Hematopoietic multipotent progenitor cell treated with erythropoietin and hydrocortisone succinate and interleukin-3 and kit ligand, for 17 days (in vitro differentiated cells): ENCODE results near the gene TTLL6.

Experiments used
- DNase-seq: peaks from one replicate; pipeline ENCODE4 v3.0.0-alpha.2; 2015; ENCODE audit warnings: low spot score

Gene TTLL6

DNA sequence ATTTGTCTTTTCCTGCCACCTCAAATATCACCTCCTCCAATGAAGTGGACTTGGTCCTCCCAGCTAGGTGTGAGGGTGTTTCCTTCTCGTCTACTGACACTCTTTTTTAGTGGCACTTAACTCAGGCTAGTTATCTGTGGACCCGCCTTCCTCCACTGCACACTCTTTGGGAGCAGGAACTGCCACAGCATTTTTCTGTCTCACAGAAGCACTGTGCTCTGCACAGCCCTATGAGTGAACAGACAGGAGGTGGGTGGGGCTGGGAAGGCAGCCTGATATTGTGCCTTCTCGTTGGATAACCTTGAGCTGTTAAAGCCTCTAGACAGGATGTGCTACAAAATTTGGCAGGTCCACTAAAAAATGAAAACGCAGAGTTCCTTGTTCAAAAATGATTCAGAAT is 56.6 kb downstream of the TTLL6 start:
- DNase-seq = no peak

DNA sequence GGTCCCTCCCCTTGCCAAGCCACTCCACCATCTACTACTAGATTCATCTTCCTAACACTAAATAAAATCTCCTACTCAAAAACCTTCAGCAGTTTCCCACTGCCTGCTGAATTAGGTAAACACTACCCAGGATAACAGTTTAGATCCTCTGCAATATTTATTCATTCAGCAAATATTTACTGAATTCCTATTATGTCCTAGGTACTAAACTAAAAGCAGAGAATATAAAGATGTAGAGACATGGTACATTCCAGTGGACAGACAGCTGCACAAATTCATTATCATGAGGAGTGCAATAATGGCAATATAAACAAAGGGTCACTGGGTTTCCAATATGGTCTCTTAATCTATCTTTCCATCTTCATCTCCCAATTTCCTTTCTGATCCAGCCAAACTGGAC is 57.7 kb downstream of the TTLL6 start:
- DNase-seq = no peak

DNA sequence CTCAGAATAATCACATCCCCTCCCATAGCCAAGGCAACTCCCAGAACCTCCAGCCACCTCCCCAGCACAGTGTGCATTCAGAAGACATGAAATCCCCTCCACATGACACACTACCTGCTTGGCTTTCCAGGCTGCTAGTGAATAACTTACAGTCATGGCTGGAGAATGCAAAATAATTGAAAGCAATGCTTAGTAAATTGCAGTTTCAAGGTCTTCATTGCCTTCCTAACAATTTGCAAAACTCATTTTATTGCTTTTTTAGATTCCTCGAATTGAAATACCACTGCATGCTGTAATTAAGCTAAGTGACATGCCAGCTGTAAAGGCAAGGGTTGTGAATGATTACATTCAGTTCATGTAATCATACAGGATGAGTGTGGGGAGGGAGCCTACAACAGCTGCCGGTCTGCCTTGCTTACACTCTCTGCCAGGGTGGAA is 59.5 kb downstream of the TTLL6 start:
- no peak for DNase-seq

DNA sequence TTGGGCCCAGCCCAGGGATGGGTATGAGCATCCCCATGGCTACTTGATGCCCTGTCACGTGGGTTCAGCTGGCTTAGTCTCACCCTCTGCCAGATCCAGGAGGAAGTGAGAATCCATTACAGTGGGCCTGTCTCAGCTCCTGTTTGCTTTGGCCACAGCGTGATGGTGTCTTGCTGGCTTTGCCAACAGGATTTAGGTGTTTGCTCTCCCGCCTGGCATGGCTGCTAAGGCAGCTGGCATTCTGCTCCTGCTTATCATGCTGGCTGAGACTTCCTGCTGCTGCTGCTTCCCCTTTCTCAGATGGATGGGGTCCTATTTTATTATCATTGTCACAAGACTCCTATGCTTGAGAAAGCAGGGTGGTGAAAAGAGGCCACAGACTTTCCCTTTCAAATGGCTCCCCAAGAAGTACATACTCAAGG is 60.2 kb downstream of the TTLL6 start:
- no peak for DNase-seq

DNA sequence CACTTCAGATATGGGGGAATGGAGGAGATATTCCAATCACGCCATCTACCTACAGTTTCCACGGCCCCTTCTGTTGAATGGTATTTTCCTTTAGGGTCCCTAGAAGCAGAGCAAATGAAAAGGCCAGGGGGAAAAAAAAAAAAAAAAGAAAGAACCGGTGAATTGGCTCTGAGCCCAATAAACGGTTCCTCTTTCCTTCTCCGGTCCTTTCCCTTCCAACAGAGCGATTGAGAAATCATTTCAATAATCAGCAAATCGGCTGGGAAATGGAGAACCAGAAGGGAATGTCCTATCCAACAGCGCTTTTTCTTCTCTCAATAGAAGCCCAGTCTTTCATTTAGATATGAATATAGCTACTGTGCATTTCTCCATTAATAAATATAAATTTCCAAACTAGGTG is 61.7 kb downstream of the TTLL6 start:
- no peak for DNase-seq

DNA sequence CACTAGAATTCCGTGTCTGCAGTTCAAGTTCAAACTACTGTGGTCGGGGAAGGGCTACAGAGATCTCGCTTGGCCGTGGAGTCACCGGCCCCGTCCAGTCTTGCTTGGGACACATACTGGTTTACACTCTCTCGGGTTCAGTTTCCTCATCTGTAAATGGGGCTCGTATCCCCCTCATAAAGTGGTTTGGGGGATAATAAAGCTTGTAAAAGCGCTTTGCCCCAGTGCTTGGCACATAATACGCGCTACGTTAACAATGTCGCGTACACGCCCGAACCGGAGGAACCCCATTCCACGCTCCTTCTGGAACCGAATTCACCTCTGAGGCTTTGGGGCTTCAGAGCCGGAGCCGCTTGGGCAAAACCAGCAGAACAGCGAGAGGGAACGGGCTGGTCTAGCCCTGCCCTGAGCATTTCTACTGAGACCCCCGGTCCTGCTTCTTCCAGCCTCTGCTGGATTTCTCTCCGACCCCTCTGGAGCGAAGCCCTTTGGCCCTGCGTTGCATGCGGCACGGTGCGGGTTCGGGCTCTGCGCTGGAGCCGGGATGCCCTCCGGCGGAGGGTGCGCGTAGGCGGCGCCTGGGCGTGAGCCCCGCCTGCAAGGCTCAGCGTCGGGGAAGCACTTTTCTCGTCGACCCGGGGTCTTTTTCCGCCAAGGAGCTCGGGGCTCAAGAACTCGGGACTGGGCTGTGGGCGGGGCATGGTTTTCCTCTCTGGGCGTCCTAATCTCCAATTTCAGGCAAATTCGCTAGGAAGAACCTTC is 62.3 kb downstream of the TTLL6 start:
- no peak for DNase-seq

DNA sequence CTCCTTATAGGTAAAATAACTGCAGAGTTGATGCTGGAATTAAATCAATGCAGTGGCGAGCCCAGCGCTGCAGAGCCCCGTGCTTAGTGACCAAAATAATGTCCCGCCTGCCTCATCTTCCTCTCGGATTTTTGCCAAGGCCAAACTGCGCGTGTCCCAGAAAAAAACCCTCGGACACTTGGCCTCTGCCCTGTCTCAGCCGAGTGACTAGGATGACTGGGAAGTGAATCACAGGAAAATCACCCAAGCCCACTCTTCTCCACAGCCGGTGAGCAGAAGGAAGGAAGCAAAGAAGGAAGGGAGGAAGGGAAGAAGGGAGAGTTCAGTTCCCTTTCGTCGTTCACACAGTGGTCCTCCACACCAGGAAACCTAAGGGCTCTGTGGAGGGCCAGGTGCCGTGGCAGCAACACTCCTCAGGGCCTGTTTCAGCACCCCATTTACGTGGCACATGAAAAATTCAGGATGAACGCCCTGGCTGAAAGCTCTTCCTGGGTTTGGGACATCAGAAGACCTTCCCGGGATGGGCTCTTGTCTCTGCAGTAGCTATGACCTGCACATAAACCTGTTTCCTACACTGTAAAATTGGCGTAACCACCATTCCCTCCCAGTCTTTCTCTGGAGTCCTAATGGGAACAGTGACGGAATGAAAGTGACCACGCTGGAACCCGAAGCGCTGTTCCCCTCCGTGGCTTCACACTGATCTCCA is 63.1 kb downstream of the TTLL6 start:
- no peak for DNase-seq

DNA sequence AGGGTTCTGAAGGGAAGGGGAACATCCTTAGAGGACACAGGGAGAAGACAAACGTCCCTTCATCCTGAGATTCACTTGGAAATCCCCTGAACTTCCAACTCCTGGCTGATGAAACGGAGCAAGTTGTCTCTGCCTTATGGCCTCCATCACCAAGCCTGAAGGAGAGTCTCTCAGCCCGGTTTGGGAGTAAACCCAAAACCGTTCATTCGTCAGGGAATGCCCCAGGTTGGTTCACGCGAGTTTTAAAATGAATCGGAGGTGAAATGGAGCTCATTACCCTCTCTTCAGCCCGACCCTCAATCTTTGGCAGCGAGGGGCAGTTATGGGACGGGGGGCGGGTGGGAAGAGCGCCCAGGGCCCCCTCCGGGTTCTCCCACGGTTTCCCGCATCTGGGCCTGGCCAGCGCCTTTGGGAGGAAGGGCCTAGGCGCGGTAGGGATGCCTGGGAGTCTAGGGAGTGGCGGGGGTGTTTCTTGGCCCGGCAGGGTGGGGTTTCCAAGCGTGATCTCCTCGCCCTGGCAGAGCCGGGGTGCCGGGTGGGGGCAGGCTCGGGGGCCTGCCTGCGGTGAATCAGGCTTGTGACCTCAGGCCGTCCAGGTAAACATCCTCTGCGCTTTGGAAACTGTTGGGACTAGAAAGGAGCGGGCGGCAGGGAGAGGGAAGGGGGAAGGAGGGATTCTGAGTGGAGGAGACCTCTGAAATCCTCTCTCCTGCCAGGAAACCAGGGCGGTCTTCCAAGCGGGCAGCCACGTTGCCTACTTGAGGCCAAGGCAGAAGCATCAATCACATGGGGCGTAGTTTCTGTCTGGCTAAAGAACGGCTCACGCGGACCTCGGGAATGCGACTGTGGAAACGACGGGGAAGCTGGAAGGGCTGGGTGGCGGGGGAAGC is 64.4 kb downstream of the TTLL6 start:
- no peak for DNase-seq

DNA sequence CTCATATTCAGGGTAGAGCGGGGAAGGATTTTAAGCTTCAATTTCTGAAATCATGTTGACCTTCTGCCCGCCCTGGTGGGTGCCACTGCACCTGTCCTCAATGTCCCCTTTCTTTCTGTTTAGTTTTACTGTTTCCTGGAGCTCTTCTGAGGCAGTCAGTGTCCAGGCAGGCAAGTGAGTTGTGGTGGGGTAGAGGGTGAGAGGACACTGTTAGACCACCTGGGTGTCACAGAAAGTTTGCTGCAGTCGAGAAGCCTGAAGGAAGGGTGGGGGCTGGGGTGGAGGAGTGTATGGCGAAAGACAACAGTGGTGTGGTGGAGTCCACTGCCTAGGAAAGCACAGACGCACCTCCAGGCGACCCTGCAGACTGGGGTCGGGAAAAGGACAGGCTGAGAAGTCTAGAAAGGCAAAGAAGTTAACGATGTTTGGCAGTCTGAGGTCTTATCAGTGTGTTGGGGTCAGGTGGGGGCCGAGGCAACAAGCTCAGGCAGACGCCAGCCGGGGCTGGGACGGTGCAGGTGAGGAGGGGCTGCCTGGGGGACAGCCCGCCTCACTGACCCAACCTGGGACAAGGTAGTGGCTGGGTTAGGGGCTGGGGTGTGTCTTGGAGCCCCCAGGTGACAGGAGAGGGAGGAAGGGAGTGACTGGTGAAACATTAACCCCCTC is 65.2 kb downstream of the TTLL6 start:
- DNase-seq = no peak

DNA sequence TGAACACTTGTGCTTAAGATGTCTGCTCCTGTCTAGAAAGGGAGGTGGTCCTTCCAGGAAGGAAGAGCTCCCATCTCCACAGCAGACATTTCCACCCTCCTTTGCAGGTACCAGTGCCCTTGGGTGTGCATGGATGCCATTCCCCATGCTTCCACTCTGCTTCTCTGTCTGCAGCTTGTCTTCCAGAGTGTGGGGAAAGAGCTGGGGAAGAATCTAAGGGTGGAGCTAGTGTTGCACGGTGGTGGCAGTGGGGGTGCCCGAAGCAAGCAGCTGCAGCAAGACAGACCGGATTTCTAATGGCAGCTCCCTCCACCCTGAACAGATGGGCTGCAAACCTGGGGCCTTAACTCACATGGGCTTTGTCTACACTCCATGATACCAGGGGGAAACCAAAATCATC is 65.9 kb downstream of the TTLL6 start:
- no peak for DNase-seq

DNA sequence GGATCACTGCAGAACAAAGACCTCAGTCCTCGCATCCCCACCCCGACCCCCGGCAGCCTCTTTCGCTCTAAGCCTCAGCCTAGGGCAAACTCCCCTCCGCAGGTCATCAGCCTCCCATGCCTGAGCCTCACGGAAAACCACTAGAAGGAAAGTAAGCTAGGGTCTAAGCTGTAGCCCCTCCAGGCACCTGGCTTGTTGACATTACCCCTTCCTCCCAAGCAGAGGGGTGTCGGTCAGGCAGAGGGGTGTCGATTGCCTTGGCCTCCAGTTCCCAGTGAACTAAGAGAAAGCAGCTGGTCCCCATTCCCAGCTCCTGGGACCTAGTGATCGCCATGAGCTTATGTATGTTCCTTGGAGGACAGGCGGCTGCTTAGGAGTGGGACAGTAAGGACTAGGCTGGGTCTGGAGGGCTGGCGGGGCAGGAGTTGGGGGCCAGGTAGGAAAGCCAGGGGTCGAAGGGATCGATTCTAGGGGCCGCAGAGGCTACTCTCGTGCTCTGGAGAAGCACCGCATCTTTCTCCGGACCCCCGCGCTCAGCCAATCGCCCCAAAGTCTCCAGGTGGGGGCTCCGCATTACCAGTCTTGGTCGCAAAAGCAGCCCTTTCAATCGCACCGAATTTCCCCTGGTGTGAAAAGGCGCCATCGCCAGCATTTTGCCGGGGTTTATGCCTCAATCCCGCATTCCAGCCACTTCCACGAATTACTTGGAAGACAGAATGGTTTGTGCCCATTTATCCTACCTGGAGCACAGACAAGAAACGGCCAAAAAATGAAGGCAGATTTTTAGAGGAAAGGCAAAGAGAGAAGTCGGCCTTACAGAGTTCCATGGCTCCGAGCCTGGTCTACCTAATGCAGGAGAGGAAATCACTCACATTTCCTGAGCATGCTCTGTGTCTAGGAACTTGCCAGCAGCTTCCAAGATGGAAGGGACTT is 67.1 kb downstream of the TTLL6 start:
- DNase-seq = no peak

DNA sequence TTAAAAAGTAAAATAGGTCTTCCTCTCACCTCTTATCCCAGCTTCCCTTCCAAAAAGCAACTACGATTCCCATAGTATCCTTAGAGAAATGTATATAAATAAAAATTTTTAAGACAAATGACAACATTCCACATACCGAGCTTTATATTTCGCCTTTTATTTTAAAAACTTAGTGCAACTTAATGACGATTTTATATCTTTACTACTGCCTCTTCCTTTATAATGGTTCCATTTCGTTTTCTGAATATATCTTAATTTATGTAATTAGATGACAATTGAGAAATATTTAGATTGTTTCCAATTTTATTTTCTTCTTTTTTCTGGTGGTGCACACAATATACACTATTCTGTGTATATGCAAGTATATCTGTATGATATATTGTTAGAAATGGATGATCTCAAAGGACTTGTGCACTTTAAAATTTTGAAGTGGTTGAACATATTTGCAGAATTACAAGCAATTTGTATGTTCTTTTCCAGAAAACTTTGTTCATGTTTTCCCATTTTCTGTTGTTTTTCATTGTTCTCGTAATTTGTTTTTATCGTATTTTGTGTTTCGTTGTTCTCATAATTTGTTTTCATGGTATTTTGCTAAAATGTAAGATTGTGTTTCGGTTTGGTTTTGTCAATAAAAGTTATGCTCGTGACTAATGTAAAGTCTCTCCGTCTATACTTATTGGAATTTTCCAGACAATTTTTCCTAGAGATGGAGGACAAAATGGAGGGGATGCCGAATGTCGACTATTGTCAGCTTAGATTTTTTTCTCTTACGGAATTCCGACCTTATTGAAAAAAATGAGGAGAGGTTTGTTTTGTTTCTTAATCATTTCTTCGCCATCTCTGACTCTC is 68.1 kb downstream of the TTLL6 start:
- DNase-seq = no peak

DNA sequence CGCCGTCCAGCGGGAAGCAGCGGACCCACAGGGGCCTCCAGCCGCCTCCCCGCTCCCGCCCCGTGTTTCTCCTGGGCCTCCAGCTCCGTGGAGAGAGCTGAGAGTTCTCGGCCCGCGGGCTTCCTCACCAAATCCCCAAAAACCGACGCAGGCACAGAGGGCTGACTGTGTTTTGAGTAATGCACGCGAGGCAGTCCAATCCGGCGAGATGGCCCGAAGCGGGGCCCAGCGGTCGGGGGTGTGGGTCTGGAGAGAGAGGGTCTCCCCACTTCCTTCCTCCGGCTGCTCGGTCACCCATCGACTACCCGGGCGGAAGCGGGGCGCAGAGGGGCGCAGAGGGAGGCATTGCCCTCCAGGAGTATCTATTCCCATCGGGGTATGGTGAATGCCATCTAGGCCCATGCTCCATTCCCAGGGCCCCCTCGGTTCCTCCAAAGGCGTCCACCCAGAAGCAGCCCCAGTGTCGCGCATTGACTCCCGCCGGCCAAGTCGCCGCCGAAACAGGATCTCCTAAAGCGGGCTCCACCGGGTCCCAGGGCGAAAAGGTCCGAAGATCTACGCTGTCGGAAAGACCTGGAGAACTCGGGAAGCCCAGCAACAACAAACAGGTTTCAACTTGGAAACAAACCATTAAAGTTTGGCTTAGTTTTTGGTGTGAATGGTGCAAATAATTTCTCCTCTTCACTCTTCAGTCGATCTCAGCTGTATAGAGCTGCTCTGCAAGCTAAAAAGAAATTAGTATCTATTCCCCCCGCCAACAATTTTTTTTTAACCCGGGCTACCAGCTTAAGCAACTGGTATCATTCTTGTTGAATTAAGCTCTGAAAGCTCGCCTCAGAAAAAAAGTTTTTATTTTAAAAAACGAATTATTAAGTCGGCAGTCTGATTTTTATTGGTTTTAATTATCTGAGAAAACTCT is 69.3 kb downstream of the TTLL6 start:
- DNase-seq = no peak

DNA sequence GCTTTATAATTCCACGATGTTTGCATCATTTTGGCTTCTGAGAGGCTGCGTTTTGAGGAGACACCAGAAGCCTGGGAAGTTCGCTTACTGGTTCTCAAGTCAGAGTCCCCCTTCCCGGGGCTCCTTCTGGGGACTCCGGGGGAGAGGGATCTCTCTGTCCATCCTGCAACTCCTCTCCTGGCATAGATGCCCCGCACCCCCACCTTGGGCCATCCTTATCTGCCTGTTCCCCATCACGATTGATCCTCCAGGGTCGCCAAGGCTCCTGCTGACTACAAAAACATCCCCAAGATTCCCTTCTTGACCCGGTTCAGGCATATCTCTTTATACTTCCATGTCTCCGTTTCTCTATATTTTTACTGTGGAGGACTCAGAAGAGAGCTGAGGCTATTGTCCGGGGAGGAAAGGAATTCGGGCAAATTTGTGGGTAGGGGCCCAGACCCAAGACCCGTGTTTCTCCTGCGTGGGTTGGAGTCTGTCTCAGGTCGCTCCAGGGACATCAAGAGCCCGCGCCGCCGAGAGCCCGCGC is 70.0 kb downstream of the TTLL6 start:
- DNase-seq = no peak

DNA sequence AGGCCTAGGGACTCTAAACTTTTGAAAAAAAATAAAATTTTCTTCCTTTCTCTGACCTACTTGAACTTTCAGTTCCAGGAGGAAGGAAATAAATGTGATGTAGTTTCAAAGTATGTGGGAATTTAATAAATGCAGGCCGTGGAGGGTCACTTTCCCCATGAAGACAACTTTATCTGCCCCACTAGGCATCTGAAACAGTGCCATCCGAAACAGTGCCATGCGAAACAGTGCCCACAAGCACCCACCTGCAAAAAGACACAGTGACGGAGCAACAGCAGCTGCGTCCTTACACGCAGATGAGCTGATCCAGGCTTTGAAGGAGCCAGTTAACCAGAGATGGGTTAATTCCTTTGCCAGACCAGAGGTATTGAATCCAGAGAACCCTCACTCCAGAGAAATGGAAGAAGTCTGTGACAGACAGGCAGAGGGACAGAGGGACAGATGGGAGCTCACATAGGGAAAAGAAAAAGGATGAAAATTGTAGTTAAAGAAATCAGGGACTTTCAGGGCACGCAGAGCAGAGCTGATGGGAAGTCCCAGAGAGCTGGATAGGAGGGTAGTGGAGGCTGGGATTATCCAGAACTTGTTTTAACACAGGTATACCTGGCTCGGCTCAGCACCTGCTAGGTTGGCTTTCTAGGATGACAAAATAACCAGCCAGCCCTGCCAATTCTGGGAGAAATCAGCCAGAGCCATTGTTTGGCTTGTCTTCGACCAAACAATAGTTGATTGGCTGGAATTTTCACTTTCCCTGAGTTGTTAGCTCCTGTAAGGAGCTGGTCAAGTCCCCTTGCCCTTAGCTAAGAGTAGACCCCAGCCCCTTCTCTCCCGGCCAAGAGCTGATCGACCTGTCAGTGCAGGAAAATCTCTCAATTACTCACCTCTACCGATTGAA is 71.4 kb downstream of the TTLL6 start:
- DNase-seq = no peak

DNA sequence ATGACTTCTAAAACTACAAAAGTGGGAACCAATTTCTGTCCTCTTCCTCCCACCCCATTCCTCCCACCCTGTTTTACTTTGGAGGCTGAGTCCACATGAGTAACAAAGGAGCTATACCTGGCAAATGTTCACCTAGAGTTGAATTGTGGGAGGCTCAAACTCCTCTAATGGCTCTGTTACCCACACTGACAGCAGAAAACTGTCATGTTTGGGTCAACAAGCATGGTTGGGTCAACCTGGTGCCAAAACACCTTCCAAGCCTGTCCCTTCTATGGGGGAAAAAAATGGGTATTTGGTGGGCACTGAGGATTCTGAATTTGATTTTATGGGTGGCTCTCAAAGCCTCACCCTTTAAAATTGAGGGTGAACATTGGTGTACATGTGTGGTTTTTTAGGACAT is 76.5 kb downstream of the TTLL6 start:
- no peak for DNase-seq

DNA sequence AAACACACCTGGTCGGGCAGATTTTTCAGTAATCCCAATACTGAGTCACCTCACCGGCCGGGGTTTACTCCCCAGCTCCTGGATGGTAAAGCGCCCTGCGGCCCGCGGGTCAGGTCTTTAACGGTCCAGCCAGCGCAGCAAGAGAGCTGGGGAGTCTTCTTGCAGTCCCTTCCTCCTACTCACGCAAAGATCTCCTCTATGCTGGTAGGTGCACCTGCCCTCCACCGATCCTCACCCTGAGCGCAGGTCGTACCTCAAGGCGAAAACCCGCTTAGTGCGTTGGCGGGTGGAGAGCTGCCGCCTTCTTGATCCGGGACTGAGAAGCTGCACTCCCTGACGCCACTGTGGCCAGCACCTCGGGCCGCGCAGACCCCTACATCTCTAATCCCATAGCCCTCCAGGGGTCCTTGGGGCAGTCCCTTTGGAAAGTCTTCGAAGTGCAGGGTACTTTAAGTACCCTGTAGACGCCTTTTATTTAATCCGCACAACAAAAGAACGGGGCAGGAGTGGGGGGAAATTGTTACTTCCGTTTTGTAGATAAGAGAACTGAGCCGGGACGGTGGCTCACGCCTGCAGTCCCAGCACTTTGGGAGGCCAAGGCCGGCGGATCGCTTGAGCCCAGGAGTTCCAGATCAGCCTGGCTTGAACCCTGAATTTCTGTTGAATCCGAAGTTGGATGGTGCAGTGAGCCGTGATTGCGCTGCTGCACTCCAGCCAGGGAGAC is 78.1 kb downstream of the TTLL6 start:
- no peak for DNase-seq
